ENCODE data around the gene PITX1.

DNA sequence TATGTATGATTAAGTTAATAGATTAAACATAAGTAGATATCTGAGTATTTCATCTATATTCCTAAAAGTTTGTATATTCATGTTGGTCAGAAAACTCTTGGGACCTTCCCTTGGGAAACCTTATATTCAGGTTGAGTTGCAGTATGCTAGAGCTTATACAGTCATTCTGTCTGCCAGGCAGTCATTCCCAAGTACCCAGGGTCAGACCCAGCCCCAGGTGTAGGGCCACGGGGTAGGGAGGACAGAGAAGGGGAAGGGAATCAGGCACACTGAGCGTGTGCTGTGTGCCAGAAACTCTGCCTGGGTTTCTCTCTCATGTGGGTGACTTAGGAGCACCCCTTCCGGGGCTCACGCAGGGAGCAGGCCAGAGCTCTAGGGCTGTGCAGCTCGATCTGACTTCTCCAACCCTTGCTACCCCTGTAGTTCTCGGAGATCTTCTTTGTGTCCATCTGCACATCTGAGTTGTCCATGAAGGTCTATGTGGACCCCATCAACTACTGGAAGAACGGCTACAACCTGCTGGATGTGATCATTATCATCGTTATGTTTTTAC is 38.1 kb downstream of the PITX1 start:
- TF ChIP-seq, protein P1, sequence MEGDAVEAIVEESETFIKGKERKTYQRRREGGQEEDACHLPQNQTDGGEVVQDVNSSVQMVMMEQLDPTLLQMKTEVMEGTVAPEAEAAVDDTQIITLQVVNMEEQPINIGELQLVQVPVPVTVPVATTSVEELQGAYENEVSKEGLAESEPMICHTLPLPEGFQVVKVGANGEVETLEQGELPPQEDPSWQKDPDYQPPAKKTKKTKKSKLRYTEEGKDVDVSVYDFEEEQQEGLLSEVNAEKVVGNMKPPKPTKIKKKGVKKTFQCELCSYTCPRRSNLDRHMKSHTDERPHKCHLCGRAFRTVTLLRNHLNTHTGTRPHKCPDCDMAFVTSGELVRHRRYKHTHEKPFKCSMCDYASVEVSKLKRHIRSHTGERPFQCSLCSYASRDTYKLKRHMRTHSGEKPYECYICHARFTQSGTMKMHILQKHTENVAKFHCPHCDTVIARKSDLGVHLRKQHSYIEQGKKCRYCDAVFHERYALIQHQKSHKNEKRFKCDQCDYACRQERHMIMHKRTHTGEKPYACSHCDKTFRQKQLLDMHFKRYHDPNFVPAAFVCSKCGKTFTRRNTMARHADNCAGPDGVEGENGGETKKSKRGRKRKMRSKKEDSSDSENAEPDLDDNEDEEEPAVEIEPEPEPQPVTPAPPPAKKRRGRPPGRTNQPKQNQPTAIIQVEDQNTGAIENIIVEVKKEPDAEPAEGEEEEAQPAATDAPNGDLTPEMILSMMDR (IDR thresholded peaks at IDR 0.05; ENCODE audit: low read length): no peak
- TF ChIP-seq EZH2 (IDR thresholded peaks at IDR 0.05; ENCODE audit: borderline replicate concordance, low read length): no peak
